ENCODE measurements around the gene ABL1.

The ABL1 gene

DNA sequence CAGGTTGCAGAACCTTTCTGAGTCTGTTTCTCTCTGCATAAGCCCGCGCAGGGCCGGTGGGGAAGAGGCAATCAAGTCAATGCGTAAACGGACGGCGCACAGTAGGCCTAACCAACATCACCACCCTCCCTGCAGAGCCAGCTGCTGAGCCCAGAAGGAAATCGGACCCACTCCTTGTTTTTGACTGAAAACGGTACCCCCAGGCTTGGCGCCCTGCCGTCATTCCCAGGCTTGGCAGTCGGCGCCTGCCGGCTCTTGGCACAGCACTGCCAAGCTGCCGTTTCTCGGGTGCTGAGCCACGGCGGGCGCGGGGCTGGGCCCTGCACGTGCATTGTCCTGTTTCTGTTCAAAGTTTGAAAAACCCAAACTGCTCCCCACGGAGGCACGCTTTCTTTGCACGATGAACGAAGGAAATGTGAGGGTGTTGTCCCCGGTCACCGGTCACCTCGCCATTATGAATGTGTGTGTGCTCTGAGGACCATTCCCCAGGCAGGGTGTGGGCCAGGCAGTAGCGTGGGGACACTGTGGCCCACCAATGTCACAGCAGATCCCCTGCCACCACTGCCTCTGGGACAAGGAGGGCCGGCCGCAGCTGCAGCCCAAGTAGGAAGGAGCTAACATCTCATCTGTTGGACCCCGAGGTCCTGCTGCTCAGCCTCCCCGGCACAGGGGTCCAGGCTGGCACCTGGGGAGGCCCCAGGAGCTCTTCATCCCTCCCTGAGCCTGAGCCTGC, 83.9 kb downstream of the ABL1 start:
- no peak overlapping the region for H3K27ac ChIP-seq (ENCODE audit: low read depth, low read length)
- no peaks in the 10 kb centered on the region for H3F3A ChIP-seq (ENCODE audit: insufficient read depth)
- no peaks in the 10 kb centered on the region for H3K36me3 ChIP-seq (ENCODE audit: low read length)
- H3K9me2 ChIP-seq (replicated peaks; ENCODE audit: insufficient read depth, low read length) = no peaks in the 10 kb centered on the region
- H3K9me3 ChIP-seq (ENCODE audit: insufficient read depth, low read length) = no peaks in the 10 kb centered on the region
- no peaks in the 10 kb centered on the region for H3K79me2 ChIP-seq (ENCODE audit: insufficient read depth, low read length)
- no peak for TF ChIP-seq EZH2phosphoT487 (conservative IDR thresholded peaks at IDR 0.05; ENCODE audit: low read length)
- TF ChIP-seq, protein P1, sequence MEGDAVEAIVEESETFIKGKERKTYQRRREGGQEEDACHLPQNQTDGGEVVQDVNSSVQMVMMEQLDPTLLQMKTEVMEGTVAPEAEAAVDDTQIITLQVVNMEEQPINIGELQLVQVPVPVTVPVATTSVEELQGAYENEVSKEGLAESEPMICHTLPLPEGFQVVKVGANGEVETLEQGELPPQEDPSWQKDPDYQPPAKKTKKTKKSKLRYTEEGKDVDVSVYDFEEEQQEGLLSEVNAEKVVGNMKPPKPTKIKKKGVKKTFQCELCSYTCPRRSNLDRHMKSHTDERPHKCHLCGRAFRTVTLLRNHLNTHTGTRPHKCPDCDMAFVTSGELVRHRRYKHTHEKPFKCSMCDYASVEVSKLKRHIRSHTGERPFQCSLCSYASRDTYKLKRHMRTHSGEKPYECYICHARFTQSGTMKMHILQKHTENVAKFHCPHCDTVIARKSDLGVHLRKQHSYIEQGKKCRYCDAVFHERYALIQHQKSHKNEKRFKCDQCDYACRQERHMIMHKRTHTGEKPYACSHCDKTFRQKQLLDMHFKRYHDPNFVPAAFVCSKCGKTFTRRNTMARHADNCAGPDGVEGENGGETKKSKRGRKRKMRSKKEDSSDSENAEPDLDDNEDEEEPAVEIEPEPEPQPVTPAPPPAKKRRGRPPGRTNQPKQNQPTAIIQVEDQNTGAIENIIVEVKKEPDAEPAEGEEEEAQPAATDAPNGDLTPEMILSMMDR (IDR thresholded peaks at IDR 0.05; ENCODE audit: insufficient read depth, low read length, poor library complexity, severe bottlenecking) = no peak
- H3K27me3 ChIP-seq (ENCODE audit: low read length) = no peaks in the 10 kb centered on the region
- no peaks in the 10 kb centered on the region; the same call in 1 of the 2 replicates for H4K20me1 ChIP-seq (ENCODE audit: low read depth, low read length)
- H3K4me2 ChIP-seq (ENCODE audit: low read depth, low read length, poor library complexity, severe bottlenecking) = no peak overlapping the region
- no peak overlapping the region for H3K4me3 ChIP-seq (ENCODE audit: insufficient read depth, low read length, poor library complexity, severe bottlenecking)
- no peak overlapping the region for H3K9ac ChIP-seq (ENCODE audit: low read length)
- H2AFZ ChIP-seq (ENCODE audit: low read depth, low read length, severe bottlenecking) = no peak overlapping the region

DNA sequence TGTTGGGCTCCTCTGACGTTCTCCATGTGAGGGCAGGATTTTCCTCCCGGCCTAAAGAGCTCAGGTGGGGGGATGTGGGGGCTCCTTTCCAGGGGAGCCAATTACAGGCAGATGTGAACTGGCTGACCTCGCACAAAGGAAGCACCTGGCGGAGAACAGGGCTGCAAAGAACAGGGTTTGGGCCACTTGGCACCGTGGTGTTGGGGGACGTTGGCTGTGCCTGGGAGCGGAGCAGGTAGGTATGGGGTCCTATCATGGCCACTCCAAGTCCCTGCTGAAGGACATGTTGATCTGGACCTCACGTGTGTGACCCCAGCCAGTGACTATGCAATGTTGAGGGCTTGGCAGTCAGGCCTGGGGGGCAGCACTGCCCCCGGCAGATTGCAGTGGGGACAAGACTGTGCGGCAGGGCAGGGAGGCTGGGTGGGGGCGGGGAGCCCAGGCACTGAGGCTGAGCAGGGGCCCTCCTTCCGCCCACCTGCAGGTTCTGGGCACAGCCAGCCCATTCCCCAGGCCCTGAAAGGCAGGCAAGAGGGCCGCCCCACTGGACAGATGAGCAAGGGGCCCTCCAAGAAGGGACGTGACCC, 84.6 kb downstream of the ABL1 start:
- Histone ChIP-seq H3K9ac (ENCODE audit: low read length) (no peak overlapping the region), H3K4me3 (ENCODE audit: insufficient read depth, low read length, poor library complexity, severe bottlenecking) (no peak overlapping the region), H3K36me3 (ENCODE audit: low read length) (no peaks in the 10 kb centered on the region), H3K27me3 (ENCODE audit: low read length) (no peaks in the 10 kb centered on the region), H3F3A (ENCODE audit: insufficient read depth) (no peaks in the 10 kb centered on the region), H3K9me2 (replicated peaks; ENCODE audit: insufficient read depth, low read length) (no peaks in the 10 kb centered on the region), H2AFZ (ENCODE audit: low read depth, low read length, severe bottlenecking) (no peak overlapping the region), H3K4me2 (ENCODE audit: low read depth, low read length, poor library complexity, severe bottlenecking) (no peak overlapping the region), H3K9me3 (ENCODE audit: insufficient read depth, low read length) (no peaks in the 10 kb centered on the region), H3K27ac (ENCODE audit: low read depth, low read length) (no peak overlapping the region), H4K20me1 (ENCODE audit: low read depth, low read length) (no peaks in the 10 kb centered on the region; the same call in 1 of the 2 replicates), H3K79me2 (ENCODE audit: insufficient read depth, low read length) (no peaks in the 10 kb centered on the region)
- TF ChIP-seq, protein P1 (IDR thresholded peaks at IDR 0.05; ENCODE audit: insufficient read depth, low read length, poor library complexity, severe bottlenecking) = no peak
- TF ChIP-seq EZH2phosphoT487 (conservative IDR thresholded peaks at IDR 0.05; ENCODE audit: low read length) = no peak

DNA sequence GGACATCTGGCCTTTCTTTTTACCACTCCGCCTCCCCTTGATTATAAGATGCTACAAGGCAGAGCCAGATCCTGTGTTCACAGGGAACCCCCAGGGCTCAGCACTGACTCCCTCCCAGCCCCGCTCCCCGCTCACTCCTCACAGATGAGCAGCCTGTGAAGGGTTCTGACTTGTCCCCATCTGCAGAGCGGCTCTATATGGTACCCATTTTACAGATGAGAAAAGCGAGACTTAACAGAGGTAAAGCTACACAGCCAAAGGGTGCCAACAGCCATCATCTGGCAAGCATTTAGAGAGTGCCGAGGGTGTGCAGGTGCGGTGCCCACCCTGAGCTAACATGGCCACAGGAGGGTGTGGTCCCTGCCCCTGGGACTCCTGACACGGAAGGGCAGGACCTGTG, 85.2 kb downstream of the ABL1 start:
- TF ChIP-seq EZH2phosphoT487 (conservative IDR thresholded peaks at IDR 0.05; ENCODE audit: low read length) = no peak
- TF ChIP-seq, protein P1 (IDR thresholded peaks at IDR 0.05; ENCODE audit: insufficient read depth, low read length, poor library complexity, severe bottlenecking) = no peak
- Histone ChIP-seq H3K9me3 (ENCODE audit: insufficient read depth, low read length) (no peaks in the 10 kb centered on the region), H3K4me2 (ENCODE audit: low read depth, low read length, poor library complexity, severe bottlenecking) (no peak overlapping the region), H3K4me3 (ENCODE audit: insufficient read depth, low read length, poor library complexity, severe bottlenecking) (no peak overlapping the region), H3K27ac (ENCODE audit: low read depth, low read length) (no peak overlapping the region), H2AFZ (ENCODE audit: low read depth, low read length, severe bottlenecking) (no peak overlapping the region), H4K20me1 (ENCODE audit: low read depth, low read length) (no peaks in the 10 kb centered on the region; the same call in 1 of the 2 replicates), H3F3A (ENCODE audit: insufficient read depth) (no peaks in the 10 kb centered on the region), H3K27me3 (ENCODE audit: low read length) (no peaks in the 10 kb centered on the region), H3K79me2 (ENCODE audit: insufficient read depth, low read length) (no peaks in the 10 kb centered on the region), H3K36me3 (ENCODE audit: low read length) (no peaks in the 10 kb centered on the region), H3K9ac (ENCODE audit: low read length) (no peak overlapping the region), H3K9me2 (replicated peaks; ENCODE audit: insufficient read depth, low read length) (no peaks in the 10 kb centered on the region)

Measured in SU-DHL-6 (cell line).